Osteocyte (in vitro differentiated cells): Measurements from ENCODE around the gene MDM2. TPM values are rescaled to one million over a fixed set of nuclear protein-coding genes. Genes with fewer than 3 reads are reported as not detected.

Experiments
- DNase-seq: peaks from one replicate; pipeline ENCODE4 v3.0.0; 2021; ENCODE audit warnings: mixed read lengths; ENCODE audit not compliant: unreplicated experiment; ENCODE audit errors: extremely low spot score
- H3K27ac Mint-ChIP-seq: one replicate; pipeline ENCODE4 v1.8.0; 2021; ENCODE audit warnings: mild to moderate bottlenecking, mixed read lengths; ENCODE audit not compliant: unreplicated experiment
- H3K27me3 Mint-ChIP-seq: one replicate; pipeline ENCODE4 v1.8.0; 2021; ENCODE audit warnings: mixed read lengths; ENCODE audit not compliant: unreplicated experiment
- H3K36me3 Mint-ChIP-seq: one replicate; pipeline ENCODE4 v1.8.0; 2021; ENCODE audit warnings: mixed read lengths; ENCODE audit not compliant: unreplicated experiment
- H3K4me1 Mint-ChIP-seq: one replicate; pipeline ENCODE4 v1.8.0; 2021; ENCODE audit warnings: mixed read lengths; ENCODE audit not compliant: unreplicated experiment
- H3K4me3 Mint-ChIP-seq: one replicate; pipeline ENCODE4 v1.8.0; 2021; ENCODE audit warnings: mild to moderate bottlenecking, moderate library complexity, mixed read lengths; ENCODE audit not compliant: unreplicated experiment
- H3K9me3 Mint-ChIP-seq: one replicate; pipeline ENCODE4 v1.8.0; 2021; ENCODE audit warnings: mixed read lengths; ENCODE audit not compliant: unreplicated experiment
- total RNA-seq: library from RNA; stranded (reverse); gene quantifications from 2 replicates; pipeline ENCODE4 v1.2.1, GENCODE V29; 2021
- TF ChIP-seq, protein P1 (sequence below): fragments of 200-600 bp; sonication (generic); IDR thresholded peaks from 2 replicates; pipeline ENCODE4 v1.5.0; 2021; ENCODE audit warnings: antibody characterized with exemption, mild to moderate bottlenecking, moderate library complexity

The MDM2 gene
- total RNA-seq, 1 donor from 2014 or later: 131 TPM

DNA sequence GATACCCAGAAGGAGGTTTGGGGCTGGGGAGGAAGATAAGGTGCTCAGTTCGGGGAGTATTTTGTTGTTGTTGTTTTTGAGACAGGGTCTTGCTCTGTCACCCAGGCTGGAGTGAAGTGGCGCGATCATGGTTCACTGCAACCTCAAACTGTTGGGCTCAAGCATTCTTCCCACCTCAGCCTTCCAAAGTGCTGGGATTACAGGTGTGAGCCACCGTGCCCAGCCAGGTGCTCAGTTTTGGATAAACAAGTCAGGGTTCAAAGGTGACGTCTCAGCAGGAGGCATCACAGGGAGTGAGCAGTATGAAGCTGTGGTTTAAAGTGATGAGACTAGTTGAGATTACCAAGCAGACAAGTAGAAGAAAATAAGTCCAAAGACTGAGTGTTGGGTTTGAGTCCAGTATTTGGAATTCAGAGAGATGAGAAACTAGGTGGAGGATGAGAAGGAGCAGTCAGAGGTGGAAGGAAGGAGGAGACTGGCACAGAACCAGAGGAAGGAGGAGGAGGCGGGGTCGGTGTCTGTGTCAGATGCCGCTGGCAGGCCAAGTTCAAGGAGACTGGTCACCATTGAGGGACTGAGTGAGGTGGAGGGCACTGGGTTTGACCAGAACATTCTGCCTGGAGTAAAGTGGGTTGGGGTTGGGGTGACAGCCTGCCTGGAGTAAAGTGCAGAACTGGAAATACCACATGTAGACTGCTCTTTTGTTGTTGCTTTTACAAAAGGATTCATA, 45.9 kb upstream of the MDM2 start:
- Mint-ChIP-seq H3K4me1 (peaks cover 2% of the 10 kb centered on the region), H3K4me3 (no peak overlapping the region), H3K27me3 (no peaks in the 10 kb centered on the region), H3K27ac (no peak overlapping the region), H3K36me3 (peaks cover 32% of the 10 kb centered on the region), H3K9me3 (no peaks in the 10 kb centered on the region)
- no peak for DNase-seq
- TF ChIP-seq, protein P1, sequence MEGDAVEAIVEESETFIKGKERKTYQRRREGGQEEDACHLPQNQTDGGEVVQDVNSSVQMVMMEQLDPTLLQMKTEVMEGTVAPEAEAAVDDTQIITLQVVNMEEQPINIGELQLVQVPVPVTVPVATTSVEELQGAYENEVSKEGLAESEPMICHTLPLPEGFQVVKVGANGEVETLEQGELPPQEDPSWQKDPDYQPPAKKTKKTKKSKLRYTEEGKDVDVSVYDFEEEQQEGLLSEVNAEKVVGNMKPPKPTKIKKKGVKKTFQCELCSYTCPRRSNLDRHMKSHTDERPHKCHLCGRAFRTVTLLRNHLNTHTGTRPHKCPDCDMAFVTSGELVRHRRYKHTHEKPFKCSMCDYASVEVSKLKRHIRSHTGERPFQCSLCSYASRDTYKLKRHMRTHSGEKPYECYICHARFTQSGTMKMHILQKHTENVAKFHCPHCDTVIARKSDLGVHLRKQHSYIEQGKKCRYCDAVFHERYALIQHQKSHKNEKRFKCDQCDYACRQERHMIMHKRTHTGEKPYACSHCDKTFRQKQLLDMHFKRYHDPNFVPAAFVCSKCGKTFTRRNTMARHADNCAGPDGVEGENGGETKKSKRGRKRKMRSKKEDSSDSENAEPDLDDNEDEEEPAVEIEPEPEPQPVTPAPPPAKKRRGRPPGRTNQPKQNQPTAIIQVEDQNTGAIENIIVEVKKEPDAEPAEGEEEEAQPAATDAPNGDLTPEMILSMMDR: no peak

DNA sequence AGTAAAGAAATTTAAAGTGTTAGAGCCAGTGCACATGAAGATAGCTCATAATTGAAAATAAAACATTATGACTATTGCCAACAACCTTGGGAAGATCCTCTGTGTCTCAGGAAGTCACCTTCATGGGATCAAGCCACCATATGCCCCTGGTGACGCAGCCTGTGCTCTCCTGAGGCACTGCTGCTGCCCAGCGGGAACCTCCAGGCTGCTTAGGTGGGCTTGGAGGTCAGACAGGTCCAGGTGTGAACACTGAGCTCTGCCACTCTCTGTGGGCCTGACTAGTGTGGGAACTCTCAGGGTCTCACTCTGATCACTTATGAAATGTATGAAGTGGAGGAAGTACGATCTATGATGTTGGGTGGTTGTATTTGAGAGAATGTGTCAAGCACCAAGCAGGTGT, 45.3 kb upstream of the MDM2 start:
- TF ChIP-seq, protein P1: no peak
- Mint-ChIP-seq H3K4me1 (peaks cover 2% of the 10 kb centered on the region), H3K36me3 (peaks cover 34% of the 10 kb centered on the region), H3K4me3 (no peak overlapping the region), H3K27me3 (no peaks in the 10 kb centered on the region), H3K27ac (no peak overlapping the region), H3K9me3 (no peaks in the 10 kb centered on the region)
- DNase-seq: no peak

DNA sequence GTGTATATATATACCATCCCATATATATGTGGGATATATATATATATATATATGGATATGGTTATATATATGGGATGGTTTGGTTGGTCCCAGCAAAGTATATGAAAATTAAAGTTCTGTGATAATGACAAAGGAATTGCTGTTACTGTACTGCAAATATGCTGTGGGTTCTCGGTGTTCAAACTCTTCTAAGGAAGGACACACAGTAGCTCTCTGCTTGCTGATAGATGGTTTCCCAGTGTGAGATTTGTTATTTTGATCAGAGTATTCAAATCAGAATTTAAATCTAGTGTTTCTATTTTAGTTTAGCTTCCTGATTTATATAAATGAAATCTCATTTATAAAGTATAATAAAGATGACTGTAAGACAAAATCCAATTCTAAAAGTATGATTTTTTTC, 42.3 kb upstream of the MDM2 start:
- H3K9me3 Mint-ChIP-seq: no peaks in the 10 kb centered on the region
- no peak overlapping the region for H3K4me3 Mint-ChIP-seq
- no peaks in the 10 kb centered on the region for H3K4me1 Mint-ChIP-seq
- no peak for DNase-seq
- H3K27me3 Mint-ChIP-seq: no peaks in the 10 kb centered on the region
- H3K27ac Mint-ChIP-seq: no peak overlapping the region
- peaks cover 21% of the 10 kb centered on the region for H3K36me3 Mint-ChIP-seq
- TF ChIP-seq, protein P1: no peak

DNA sequence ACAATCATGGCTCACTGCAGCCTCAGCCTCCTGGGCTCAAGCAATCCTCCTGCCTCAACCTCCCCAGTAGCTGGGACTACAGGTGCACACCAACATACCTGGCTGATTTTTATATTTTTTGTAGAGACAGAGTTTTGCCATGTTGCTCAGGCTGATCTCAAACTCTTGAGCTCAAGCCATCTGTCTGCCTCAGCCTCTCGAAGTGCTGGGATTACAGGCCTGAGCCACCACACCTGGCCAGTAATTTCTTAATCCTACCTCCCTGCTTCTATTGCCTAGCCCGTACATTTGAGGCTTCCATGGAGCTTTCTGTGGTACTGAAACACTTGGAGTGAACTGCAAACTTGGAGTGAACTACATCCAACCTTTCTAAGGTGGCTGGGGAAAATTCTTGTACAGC, 41.3 kb upstream of the MDM2 start:
- TF ChIP-seq, protein P1: no peak
- Mint-ChIP-seq H3K27me3 (no peaks in the 10 kb centered on the region), H3K4me3 (no peak overlapping the region), H3K36me3 (peaks cover 18% of the 10 kb centered on the region), H3K27ac (no peak overlapping the region), H3K9me3 (no peaks in the 10 kb centered on the region), H3K4me1 (no peaks in the 10 kb centered on the region)
- no peak for DNase-seq

DNA sequence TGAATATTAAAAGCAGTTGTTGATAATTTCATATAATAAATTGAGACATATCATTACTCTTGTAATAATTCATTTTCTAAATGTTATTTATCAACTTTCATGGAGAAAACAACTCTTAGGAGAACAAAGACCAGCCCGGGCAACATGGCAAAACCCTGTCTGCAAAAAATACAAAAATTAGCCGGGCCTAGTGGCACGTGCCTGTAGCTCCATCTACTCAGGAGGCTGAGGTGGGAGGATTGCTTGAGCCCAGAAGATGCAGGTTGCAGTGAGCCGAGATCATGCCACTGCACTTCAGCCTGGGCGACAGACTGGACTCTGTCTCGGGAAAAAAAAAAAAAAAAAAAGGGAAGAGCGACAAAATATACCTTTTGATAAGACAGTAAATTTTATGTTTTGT, 40.8 kb upstream of the MDM2 start:
- TF ChIP-seq, protein P1: no peak
- Mint-ChIP-seq H3K4me1 (no peaks in the 10 kb centered on the region), H3K9me3 (no peaks in the 10 kb centered on the region), H3K4me3 (no peak overlapping the region), H3K27ac (no peak overlapping the region), H3K36me3 (peaks cover 12% of the 10 kb centered on the region), H3K27me3 (no peaks in the 10 kb centered on the region)
- no peak for DNase-seq
